GM12891 (cell line): ENCODE measurements around the gene FYB2.

Source experiments
- PAX5 ChIP-seq: IDR thresholded peaks from 2 replicates; pipeline ENCODE4 v1.6.1; 2011; ENCODE audit warnings: low read length, moderate library complexity, mild to moderate bottlenecking; ENCODE audit not compliant: insufficient read depth, severe bottlenecking
- POLR2A ChIP-seq: IDR thresholded peaks from 2 replicates; pipeline ENCODE4 v1.6.1; 2011; ENCODE audit warnings: low read depth, low read length, control low read depth
- POLR2AphosphoS5 ChIP-seq: IDR thresholded peaks from 2 replicates; pipeline ENCODE4 v1.6.1; 2011; ENCODE audit warnings: low read depth, low read length, control low read depth
- POU2F2 ChIP-seq: IDR thresholded peaks from 2 replicates; pipeline ENCODE4 v1.6.1; 2011; ENCODE audit warnings: low read depth, mild to moderate bottlenecking, control low read depth, low read length, moderate library complexity
- SPI1 ChIP-seq: IDR thresholded peaks from 2 replicates; pipeline ENCODE4 v1.6.1; 2011; ENCODE audit warnings: low read depth, low read length, control low read depth
- TAF1 ChIP-seq: IDR thresholded peaks from 2 replicates; pipeline ENCODE4 v1.6.1; 2011; ENCODE audit warnings: low read depth, low read length, control low read depth

GRCh38 chr1:56864430-56864829 is 45.2 kb upstream of the FYB2 start:
- TF ChIP-seq POLR2A (no peak), POLR2AphosphoS5 (no peak), SPI1 (no peak), TAF1 (no peak), POU2F2 (no peak), PAX5 (no peak)
